ENCODE data around the gene ARIH2.

DNA sequence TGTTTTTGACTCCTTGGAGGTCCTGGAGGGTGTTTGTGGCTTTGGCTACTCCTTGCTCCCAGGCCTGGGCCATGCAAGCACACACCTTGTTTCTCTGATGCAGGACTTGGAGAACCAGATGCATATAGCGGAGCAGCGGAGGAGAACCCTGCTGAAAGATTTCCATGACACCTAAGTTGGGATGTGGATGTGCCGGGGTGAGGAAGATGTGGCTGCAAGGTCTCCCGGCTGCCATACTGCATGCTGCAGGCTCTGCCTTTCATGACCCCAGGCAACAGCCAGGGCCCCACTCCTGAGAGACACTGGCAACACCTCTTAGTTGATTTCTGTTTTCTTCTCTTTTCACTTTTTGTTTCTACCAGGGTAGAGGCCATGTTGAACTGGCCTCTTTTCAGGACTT is 64.5 kb downstream of the ARIH2 start:
- TF ChIP-seq, protein P1, sequence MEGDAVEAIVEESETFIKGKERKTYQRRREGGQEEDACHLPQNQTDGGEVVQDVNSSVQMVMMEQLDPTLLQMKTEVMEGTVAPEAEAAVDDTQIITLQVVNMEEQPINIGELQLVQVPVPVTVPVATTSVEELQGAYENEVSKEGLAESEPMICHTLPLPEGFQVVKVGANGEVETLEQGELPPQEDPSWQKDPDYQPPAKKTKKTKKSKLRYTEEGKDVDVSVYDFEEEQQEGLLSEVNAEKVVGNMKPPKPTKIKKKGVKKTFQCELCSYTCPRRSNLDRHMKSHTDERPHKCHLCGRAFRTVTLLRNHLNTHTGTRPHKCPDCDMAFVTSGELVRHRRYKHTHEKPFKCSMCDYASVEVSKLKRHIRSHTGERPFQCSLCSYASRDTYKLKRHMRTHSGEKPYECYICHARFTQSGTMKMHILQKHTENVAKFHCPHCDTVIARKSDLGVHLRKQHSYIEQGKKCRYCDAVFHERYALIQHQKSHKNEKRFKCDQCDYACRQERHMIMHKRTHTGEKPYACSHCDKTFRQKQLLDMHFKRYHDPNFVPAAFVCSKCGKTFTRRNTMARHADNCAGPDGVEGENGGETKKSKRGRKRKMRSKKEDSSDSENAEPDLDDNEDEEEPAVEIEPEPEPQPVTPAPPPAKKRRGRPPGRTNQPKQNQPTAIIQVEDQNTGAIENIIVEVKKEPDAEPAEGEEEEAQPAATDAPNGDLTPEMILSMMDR (IDR thresholded peaks at IDR 0.05; ENCODE audit: low read length): no peak
- TF ChIP-seq EZH2 (optimal IDR thresholded peaks at IDR 0.05; ENCODE audit: low read depth, low read length) (no peak), EZH2phosphoT487 (IDR thresholded peaks at IDR 0.05; ENCODE audit: low read length) (no peak)
